ACHN (cell line): ENCODE measurements around the gene ZCCHC14.
"Not testable (repeated sequence)": the region's sequence is repeated elsewhere in the genome, so short reads cannot be mapped to it uniquely, and the experiment has no call there.

Experiments used
- DNase-seq: peaks from one replicate; pipeline ENCODE4 v3.0.0-alpha.2; 2015
- in situ Hi-C: cut with HindIII; loops from 2 replicates; pipeline ENCODE4 v1.10.0; 2017; ENCODE audit warnings: low sequenced_read_pairs, low pct_ligation_motif_present, low pct_unique_long_range_greater_than_20kb

Gene ZCCHC14

DNA sequence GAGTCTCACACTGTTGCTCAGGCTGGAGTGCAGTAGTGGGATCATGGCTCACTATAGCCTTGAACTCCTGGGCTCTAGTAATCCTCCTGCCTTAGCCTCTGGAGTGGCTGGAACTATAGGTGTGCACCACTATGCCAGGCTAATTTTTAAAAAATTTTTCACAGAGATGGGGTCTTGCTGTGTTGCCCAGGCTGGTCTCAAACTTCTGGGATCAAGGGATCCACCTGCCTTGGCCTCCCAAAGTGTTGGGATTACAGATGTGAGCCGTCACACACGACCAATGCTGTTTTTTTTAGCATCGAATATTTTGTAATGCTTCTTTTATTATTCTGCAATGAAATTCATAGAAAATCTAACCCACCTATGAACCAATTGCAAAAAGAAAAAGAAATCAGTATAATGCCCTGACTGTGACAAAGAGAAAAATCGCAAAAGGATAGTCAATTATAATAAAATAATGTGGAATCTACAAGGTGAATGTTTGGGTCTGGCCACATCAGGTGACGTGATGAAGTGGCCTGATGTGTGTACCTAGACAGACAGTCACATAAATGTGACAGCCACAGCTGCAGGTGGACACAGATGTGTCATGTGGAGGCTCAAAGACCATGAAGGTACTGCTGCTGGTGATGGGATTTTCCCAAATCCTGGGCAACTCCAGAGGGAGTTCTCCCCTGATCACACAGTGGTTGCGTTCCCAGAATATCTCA lies 33.6 kb upstream of the ZCCHC14 start:
- DNase-seq, result no peak
- in situ Hi-C loops, result no loop called here

DNA sequence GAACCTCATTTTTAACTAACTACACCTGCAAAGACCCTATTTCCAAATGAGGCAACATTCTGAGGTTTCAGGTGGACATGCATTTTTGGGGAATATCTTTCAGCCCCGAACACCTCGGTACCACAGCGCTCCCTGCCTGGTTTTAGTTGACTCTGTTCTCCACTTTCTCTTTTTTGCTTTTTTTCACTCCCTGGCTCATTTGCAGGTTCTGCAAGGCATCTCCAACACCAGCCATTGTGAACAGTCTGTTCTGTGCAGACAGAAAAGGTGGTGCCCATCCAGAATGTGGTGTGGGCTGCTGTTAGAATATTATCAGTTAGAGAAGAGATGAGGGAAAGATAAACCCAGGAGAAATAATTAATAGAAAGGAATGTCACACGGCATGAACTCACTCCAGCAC lies 32.5 kb upstream of the ZCCHC14 start:
- in situ Hi-C loops, result no loop called here

GRCh38 chr16:87524407-87524806 lies 31.6 kb upstream of the ZCCHC14 start:
- no peak for DNase-seq
- in situ Hi-C loops, result no loop called here

More for the DNA sequence above, 32.5 kb upstream of the ZCCHC14 start:
- DNase-seq, result peak; percentile 12

DNA sequence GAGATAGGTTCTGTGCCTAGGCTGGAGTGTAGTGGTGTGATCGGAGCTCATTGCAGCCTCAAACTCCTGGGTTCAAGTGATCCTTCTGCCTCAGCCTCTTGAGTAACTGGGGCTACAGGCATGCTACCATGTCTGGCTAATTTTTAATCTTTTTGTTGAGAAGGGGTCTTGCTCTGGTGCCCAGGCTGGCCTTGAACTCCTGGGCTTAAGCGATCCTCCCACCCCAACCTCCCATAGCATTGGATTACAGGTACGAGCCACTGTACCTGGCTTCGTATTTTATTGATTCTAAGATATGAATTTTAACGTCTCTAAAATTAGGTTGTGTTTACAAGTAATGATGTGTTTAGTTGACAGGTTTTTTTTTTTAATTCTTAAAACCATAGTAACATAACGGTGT lies 30.8 kb upstream of the ZCCHC14 start:
- DNase-seq, in situ Hi-C loops: not testable (repeated sequence)

DNA sequence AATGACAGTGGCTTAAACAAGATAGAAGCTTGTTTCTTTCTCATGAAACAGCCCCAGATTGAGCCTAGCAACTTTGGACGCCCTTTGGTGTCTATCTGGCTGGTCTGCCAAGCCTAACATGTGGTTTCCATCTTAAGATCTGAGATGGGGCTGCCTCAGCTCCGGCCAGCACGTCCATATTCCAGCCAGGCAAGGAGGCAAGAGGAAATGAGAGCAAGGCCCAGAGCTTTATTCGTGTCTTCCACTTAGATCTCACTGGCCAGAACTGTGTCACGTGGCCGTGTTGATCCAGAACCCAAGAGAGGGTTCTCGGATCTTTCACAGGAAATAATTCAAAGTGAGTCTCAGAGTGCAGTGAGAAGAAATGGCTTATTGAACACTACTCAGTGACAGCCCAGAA lies 28.9 kb upstream of the ZCCHC14 start:
- in situ Hi-C loops, result not testable (repeated sequence)

DNA sequence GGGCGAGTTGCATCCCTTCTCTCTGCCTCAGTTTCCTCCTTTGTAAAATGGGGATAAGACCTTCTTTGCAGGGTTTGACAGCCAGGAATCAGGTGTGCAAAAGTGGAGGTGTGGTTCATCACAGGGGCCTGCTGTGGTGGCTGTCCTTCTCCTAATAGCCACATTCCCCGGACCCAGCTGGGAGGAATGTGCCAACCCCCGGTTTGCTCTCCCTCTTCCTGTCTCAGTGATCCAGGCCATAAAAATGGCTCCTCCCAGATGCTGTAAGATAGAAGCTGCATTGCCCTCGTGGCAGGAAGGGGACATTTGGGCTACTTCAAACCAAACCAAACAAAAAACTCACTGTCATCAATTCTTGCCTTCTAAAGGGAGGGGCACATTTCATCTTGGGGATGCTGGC lies 26.3 kb upstream of the ZCCHC14 start:
- in situ Hi-C loops, DNase-seq: not testable (repeated sequence)

More for the DNA sequence above, 28.9 kb upstream of the ZCCHC14 start:
- not testable (repeated sequence) for DNase-seq

DNA sequence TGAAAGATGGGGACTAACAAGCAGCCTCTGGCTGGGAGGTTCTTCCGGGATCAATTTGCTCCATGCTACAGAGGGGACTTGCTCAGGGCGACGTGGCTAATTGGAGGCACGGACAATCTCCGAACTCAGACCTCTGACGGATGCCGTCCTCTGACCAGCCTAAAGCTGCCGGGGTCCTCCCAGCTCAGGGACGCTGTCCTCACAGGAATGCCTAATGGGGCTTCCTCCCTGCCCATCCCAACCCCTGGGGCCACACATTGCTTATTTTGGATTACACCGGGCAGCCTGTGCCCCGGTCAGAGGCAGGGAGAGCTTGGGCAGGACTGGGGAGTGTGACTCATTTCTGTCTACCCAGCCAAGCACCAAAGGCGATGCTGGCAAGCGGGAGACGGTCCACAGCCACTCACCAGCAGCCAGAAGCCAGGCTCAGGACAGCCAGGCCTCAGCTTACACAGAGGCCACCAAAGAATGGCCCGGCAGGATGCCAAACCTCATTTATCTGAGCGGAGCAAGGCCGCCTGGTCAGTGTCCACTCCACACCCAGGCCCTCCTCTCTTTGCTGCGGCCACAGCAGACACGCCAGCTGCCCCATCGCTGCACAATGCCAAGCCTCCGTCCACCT lies 25.7 kb upstream of the ZCCHC14 start:
- peak; percentile 29 for DNase-seq
- in situ Hi-C loops, result not testable (repeated sequence)

GRCh38 chr16:87517610-87518429 lies 25.0 kb upstream of the ZCCHC14 start:
- in situ Hi-C loops, DNase-seq: not testable (repeated sequence)

DNA sequence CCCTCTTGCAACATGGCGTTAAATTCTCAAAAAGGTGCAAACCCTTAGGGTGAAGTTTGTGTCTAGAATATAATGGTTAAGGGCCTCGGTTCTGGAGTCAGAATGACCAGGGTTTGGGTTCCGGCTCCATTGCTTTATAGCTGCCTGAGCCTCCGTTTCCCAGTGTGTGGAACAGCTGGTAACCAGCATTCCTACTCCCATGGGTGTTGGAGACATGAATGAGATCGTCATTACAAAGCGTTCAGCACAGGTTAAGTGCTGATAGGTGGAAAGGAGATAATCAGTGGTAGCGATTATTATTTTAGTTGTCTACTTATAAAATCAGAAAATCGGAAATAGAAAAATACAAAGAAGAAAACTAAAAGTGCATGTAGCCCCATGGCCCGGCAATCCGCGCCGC lies 23.5 kb upstream of the ZCCHC14 start:
- in situ Hi-C loops, result no loop called here
- DNase-seq, result no peak

GRCh38 chr16:87515475-87516330 lies 22.9 kb upstream of the ZCCHC14 start:
- in situ Hi-C loops, result no loop called here
- DNase-seq, result no peak

- DNase-seq, in situ Hi-C loops: not testable (repeated sequence)
These were observed 17.0 kb upstream of the ZCCHC14 start for GRCh38 chr16:87509778-87510177.

DNA sequence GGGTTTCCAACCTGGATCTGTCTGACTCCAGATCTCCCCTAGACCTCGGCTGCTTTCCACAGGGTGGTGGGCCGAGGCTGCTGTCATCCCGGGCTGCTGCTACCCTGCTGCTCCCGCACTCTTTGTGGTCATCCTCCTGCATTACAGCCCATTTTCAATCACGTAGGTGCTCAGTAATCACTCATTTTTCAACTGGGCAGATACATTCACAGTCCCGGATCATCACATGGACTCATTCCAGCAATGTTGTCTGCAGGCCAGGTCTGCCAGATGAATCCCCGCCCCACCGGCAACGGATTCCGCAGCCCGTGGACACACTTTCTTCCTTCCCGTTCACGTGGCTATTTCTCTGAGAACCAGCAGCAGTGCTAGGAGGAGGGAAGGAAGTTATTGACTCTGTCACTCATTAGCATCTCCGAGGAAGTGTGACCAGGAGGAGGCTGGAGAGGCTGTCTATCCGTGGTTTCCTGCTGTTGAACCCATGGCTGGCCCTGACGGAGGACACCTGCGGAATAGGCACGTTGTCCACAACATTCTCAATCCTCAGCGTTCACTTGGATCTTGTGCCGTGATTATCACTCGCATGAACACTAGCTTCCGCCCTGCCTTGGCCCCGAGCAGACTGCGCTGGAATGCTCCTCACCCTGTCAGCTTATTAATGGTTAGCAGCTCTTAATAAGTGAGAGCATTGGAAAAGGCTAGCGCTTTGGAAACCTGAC lies 14.7 kb upstream of the ZCCHC14 start:
- peak; percentile 27 for DNase-seq
- in situ Hi-C loops, result no loop called here

DNA sequence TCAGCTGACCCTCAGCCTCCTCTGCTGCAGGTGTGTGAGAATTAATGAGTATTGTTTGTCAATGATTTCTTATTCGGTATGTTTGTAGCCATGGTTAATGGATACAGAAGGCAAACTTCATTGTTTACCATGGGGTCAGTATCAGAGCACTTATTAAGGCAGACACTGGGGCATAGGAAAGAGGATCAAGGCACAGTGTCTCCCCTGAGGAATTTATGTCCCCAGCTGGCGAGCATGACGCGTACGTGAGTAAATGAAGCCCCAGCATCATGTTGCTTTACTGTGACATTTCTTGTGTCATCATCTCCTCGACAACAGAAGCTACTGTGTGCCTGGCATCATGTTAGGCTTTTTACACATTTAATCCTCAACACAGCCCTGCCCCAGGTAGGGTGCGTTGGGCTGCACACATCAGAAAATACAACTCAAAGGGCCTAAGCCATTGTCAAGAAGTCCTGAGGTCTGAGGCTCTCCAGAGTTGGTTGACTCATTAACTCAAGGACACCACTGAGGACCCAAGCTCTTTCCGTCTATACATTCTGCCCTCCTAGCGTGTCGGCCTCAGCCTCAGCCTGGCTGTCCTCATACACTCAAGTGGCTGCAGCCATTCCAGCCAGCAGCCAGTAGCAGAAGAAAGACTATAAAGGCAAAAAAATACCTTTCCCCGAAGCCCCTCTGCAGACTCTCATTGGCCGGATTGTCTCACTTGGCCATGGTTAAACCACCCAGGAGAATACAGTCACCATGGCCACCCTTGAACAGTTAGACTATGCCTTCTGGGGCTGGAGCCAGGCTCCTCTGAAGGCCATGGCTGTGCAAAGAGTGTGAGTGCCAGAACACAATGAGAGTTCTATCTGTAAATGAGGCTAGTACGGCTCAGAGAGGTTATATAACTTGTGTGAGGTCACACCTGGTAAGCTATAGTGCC lies 13.9 kb upstream of the ZCCHC14 start:
- no peak for DNase-seq
- in situ Hi-C loops, result no loop called here

GRCh38 chr16:87505834-87506233 lies 13.0 kb upstream of the ZCCHC14 start:
- no peak for DNase-seq
- in situ Hi-C loops, result no loop called here

DNA sequence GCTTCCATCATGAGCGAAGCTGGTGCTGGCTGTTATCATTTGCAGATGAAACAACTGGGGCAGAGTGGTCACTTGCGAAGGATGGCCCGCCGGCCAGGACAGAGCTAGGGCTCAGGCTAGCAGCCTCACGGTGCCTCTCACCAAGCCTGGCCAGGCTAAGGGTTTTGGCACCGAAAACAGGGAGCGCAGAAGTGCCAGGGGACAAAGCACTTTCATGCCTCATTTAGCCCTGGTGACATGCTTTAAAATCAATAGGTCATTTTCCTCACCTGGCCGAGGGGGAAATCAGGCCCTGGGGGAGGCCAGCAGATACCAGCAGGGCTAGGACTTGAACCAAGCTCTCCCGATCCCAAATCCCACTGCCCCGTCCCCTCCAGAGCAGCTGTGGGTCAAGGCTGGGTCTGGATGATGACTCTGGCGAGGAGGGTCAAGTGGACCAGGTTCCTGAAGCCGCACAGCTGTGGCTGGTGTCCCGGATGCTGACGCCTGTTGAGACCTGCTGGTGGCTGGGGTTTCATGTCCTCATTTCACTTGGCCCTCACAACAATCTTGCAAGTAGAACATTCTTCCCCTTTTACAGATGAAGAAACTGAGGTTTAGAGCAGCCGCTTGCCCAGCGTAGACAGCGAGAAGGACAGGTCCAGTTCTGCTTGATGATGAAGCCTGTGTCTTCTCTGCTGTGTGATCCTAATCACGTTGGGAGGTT lies 10.6 kb upstream of the ZCCHC14 start:
- DNase-seq, in situ Hi-C loops: not testable (repeated sequence)

DNA sequence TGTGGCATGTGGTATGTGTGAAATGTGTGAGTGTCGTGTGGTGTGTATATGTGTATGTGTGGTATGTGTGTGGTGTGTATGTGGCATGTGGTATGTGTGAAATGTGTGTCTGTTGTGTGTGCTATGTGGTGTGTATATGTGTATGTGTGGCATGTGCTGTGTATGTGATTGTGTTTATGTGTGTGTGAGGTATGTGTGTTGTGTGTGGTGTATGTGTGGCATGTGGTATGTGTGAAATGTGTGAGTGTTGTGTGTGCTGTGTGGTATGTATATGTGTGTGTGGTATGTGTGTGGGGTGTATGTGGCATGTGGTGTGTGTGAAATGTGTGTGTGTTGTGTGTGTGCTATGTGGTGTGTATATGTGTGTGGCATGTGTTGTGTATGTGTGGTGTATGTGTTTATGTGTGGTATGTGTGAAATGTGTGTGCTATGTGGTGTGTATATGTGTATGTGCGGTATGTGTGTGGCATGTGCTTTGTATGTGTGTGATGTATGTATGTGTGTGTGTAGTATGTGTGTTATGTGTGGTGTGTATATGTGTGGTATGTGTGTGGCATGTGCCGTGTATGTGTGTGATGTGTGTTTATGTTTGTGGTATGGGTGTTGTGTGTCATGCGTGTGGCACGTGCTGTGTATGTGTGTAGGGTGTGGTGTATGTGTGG lies 9.6 kb upstream of the ZCCHC14 start:
- no peak for DNase-seq
- in situ Hi-C loops, result no loop called here
